Measurements from ENCODE around the gene TRAPPC3.

GRCh38 chr1:36170643-36171412 is 21.5 kb upstream of the TRAPPC3 start:
- TF ChIP-seq CTCF (IDR thresholded peaks at IDR 0.05) (no peak), POLR2A (IDR thresholded peaks at IDR 0.05) (no peak)
